Spinal cord (tissue), 10 donors: ENCODE results near the gene ADARB1. TPM values are rescaled to one million over a fixed set of nuclear protein-coding genes. Genes with fewer than 3 reads are reported as not detected.

Source experiments
- DNase-seq, 6 donors: peaks; one replicate each; pipeline versions ENCODE4 v3.0.0 to v3.0.0-alpha.2; 2013 to 2015; ENCODE audit warnings: low spot score in 6 of 6, low read depth in 4 of 6
- H3K27ac ChIP-seq: one replicate; pipeline ENCODE4 v1.5.1; 2013; ENCODE audit warnings: low read depth, low read length, control low read depth
- H3K27me3 ChIP-seq: one replicate; pipeline ENCODE4 v1.6.1; 2013; ENCODE audit warnings: low read length; ENCODE audit not compliant: control insufficient read depth, insufficient read depth
- H3K36me3 ChIP-seq: one replicate; pipeline ENCODE4 v1.6.1; 2013; ENCODE audit warnings: low read length; ENCODE audit not compliant: control insufficient read depth, insufficient read depth
- H3K4me1 ChIP-seq: one replicate; pipeline ENCODE4 v1.6.1; 2013; ENCODE audit warnings: low read length; ENCODE audit not compliant: control insufficient read depth, insufficient read depth
- H3K4me3 ChIP-seq: one replicate; pipeline ENCODE4 v1.5.1; 2013; ENCODE audit warnings: low read depth, low read length, control low read depth
- H3K9me3 ChIP-seq: one replicate; pipeline ENCODE4 v1.6.1; 2013; ENCODE audit warnings: low read length; ENCODE audit not compliant: control insufficient read depth, insufficient read depth
- WGBS: methylation state at CpG from one replicate; pipeline ENCODE4 v1.1.5; 2013; ENCODE audit warnings: missing lambda C conversion rate; ENCODE audit not compliant: insufficient coverage; 5-methylcytosine and 5-hydroxymethylcytosine counted together
- polyA plus RNA-seq, 2 donors: library from polyadenylated mRNA; unstranded; fragments of 120-200 nt; gene quantifications; one replicate each; pipeline ENCODE4 v1.2.1, GENCODE V29; 2013; ENCODE audit not compliant: insufficient read length in 2 of 2
- total RNA-seq, 2 donors: library from RNA; depleted of rRNA in 1 of 2; stranded (reverse); fragments of 120-200 nt in 1 of 2; fragments of >200 nt in 1 of 2; gene quantifications; one replicate each; pipeline versions ENCODE4 v1.2.3 to v1.2.4, GENCODE V29; 2013 to 2014
- donor health status: healthy.

ADARB1 gene
- total and polyA plus RNA-seq, 4 donors = 18.2 to 39.4 (median 28.8) TPM

GRCh38 chr21:45260191-45260825 is 185.9 kb downstream of the ADARB1 start:
- Histone ChIP-seq H3K27me3 (no peaks in the 10 kb centered on the region), H3K27ac (no peak overlapping the region), H3K36me3 (peaks cover 40% of the 10 kb centered on the region), H3K4me3 (no peak overlapping the region), H3K9me3 (no peaks in the 10 kb centered on the region), H3K4me1 (peaks cover 30% of the 10 kb centered on the region)
- DNase-seq = no peak
- WGBS = 77% methylated on average over 4 of the region's 5 CpGs

GRCh38 chr21:45261093-45261492 is 186.7 kb downstream of the ADARB1 start:
- DNase-seq = no peak
- H3K9me3 ChIP-seq = no peaks in the 10 kb centered on the region

DNA sequence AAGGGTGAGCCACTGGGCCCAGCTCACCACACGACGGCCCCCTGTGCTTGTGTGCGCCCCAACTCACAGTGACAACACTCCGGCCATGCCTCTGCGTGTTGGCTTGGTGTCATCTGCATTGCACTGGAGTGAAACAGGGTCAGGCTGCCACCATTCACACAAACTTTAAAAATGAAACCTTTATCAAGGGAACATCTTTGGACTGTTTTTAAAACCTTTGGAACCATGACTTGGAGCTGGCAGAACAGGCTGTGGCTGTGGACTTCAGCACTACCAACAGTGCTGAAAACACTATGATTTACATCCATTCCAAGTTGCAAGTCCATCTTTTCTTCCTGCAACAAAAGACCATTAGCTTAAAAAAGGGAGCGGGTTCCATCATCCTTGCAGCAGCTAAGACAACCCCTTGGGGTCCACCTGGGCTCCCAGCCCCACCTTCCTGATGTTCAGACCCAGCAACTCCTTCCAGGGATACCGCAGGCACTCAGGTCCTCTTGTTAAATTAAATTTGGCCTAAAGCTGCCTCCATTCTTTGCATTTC is 187.7 kb downstream of the ADARB1 start:
- DNase-seq = no peak
- peaks cover 23% of the 10 kb centered on the region for H3K4me1 ChIP-seq
- no peak overlapping the region for H3K4me3 ChIP-seq
- no peaks in the 10 kb centered on the region for H3K27me3 ChIP-seq
- WGBS = 90% methylated on average over 7 of the region's 7 CpGs
- H3K9me3 ChIP-seq = no peaks in the 10 kb centered on the region
- no peak overlapping the region for H3K27ac ChIP-seq
- H3K36me3 ChIP-seq = peaks cover 55% of the 10 kb centered on the region

More at GRCh38 chr21:45261093-45261492, 186.7 kb downstream of the ADARB1 start:
- Histone ChIP-seq H3K27ac (no peak overlapping the region), H3K4me3 (no peak overlapping the region), H3K36me3 (peaks cover 47% of the 10 kb centered on the region), H3K4me1 (peaks cover 30% of the 10 kb centered on the region), H3K27me3 (no peaks in the 10 kb centered on the region)
- 95% methylated on average over 9 of the region's 10 CpGs for WGBS

- WGBS = 91% methylated on average over 8 of the region's 11 CpGs
- peaks cover 57% of the 10 kb centered on the region for H3K36me3 ChIP-seq
- no peak for DNase-seq
- peaks cover 18% of the 10 kb centered on the region for H3K4me1 ChIP-seq
- no peak overlapping the region for H3K4me3 ChIP-seq
- no peak overlapping the region for H3K27ac ChIP-seq
- no peaks in the 10 kb centered on the region for H3K9me3 ChIP-seq
- H3K27me3 ChIP-seq = no peaks in the 10 kb centered on the region
Measured at GRCh38 chr21:45262616-45263015, 188.2 kb downstream of the ADARB1 start.

DNA sequence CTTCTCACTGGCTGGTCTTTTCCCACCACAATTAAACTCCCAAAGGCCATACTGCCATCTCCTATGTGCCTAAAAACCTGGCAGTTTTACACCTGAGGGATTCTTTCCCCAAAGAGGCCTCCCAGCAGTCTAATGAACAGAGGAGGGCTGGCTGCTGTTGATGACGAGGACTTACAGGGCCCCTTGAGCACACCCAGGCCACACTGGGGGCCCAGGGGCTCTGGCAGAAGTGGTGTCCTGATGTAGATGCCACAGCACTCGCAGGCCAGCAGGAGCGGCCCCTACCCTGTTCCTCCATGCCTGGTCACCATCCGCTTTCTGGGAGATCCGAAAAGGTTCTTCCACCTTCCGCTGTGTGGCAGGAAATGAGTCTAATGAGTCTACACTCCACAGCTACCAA is 189.2 kb downstream of the ADARB1 start:
- H3K27me3 ChIP-seq = no peaks in the 10 kb centered on the region
- peaks cover 9% of the 10 kb centered on the region for H3K4me1 ChIP-seq
- DNase-seq = no peak
- H3K9me3 ChIP-seq = no peaks in the 10 kb centered on the region
- H3K36me3 ChIP-seq = peaks cover 59% of the 10 kb centered on the region
- WGBS = 72% methylated on average over 4 of the region's 6 CpGs
- no peak overlapping the region for H3K27ac ChIP-seq
- no peak overlapping the region for H3K4me3 ChIP-seq

DNA sequence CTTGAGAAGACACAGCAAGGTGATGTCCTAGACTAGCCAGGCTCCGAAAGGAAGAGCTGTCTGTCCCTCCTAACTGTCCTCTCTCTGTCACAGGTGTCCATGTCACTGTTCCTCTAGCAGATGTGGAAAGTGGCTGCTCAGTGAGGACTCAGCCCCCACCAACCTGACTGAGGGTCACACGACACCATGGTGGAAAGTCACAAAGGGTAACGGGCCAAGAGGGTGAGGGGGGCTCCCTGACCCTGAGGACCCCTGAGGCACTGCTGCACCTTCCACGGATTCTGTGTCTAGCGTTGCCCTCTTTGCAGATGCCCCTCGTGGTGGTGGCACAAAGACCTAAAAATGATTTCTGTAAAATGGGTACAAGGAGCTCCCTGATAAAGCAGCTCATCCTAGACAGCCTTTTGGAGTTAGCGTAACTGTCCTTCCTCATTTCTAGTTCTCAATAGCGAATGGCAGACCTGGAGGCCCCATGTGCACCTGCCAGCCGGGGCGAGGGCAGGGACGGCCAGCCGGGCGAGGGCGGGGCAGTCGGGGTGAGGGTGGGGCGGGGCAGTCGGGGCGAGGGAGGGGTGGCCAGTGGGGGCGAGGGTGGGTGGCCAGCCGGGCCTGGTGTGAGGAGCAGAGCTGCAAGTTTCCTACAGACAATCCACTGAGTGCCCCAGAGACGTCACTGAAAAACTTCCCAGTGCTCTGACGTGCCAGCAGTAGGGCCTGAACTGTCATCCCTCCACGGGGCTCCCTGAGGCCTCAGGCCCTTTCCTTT is 189.9 kb downstream of the ADARB1 start:
- Histone ChIP-seq H3K27me3 (no peaks in the 10 kb centered on the region), H3K4me1 (peaks cover 3% of the 10 kb centered on the region), H3K4me3 (no peak overlapping the region), H3K36me3 (peaks cover 59% of the 10 kb centered on the region), H3K9me3 (no peaks in the 10 kb centered on the region), H3K27ac (no peak overlapping the region)
- WGBS = 95% methylated on average over 10 of the region's 23 CpGs
- DNase-seq = no peak

- DNase-seq = no peak
- WGBS = 88% methylated on average over 30 of the region's 34 CpGs
- peaks cover 63% of the 10 kb centered on the region for H3K36me3 ChIP-seq
- H3K27me3 ChIP-seq = no peaks in the 10 kb centered on the region
- no peak overlapping the region for H3K4me3 ChIP-seq
- H3K27ac ChIP-seq = no peak overlapping the region
- no peaks in the 10 kb centered on the region for H3K9me3 ChIP-seq
- no peaks in the 10 kb centered on the region for H3K4me1 ChIP-seq
Measured at GRCh38 chr21:45264912-45265515, 190.6 kb downstream of the ADARB1 start.

GRCh38 chr21:45265721-45266517 is 191.5 kb downstream of the ADARB1 start:
- H3K36me3 ChIP-seq = peaks cover 71% of the 10 kb centered on the region
- H3K4me1 ChIP-seq = no peaks in the 10 kb centered on the region
- H3K4me3 ChIP-seq = no peak overlapping the region
- no peaks in the 10 kb centered on the region for H3K9me3 ChIP-seq
- DNase-seq = no peak
- 97% methylated on average over 36 of the region's 36 CpGs for WGBS
- H3K27ac ChIP-seq = no peak overlapping the region
- H3K27me3 ChIP-seq = no peaks in the 10 kb centered on the region
